HEK293 (cell line): ENCODE data around the gene IDE.

ENCODE experiments used
- CTCF ChIA-PET: fragments of 350-600 bp; formaldehyde crosslinking; extraction: SDS; loops from one replicate; lab custom pipeline; 2021; ENCODE audit warnings: antibody characterized with exemption; lab: Yijun Ruan, JAX
- POLR2A ChIA-PET: fragments of 300-600 bp; formaldehyde crosslinking; extraction: SDS; loops from one replicate; lab custom pipeline; 2020; ENCODE audit warnings: antibody characterized with exemption, inconsistent platforms; lab: Yijun Ruan, JAX
- H3K27ac ChIP-seq: fragments of 200-500 bp; sonication (Bioruptor generic); 2 replicates; pipeline ENCODE4 v1.5.1; 2014; ENCODE audit warnings: low read depth, low read length, control low read depth, inconsistent platforms; ENCODE audit errors: extremely low read depth
- H3K36me3 ChIP-seq, 2 experiments: fragments of 200-500 bp in 1 of 2; sonication (Bioruptor generic) in 1 of 2; 1 replicate in 1 of 2; 2 replicates in 1 of 2; pipeline ENCODE4 v1.5.1; 2014 to 2017; ENCODE audit warnings: inconsistent platforms in 2 of 2, low read length in 2 of 2; ENCODE audit not compliant: control insufficient read depth in 2 of 2, insufficient read depth in 1 of 2
- H3K4me1 ChIP-seq: fragments of 200-500 bp; sonication (Bioruptor generic); 2 replicates; pipeline ENCODE4 v1.5.1; 2014; ENCODE audit warnings: mild to moderate bottlenecking, low read length, inconsistent platforms; ENCODE audit not compliant: control insufficient read depth, insufficient read depth
- H3K4me3 ChIP-seq: 2 replicates; pipeline ENCODE4 v1.5.1; 2011; ENCODE audit warnings: low read depth, mild to moderate bottlenecking, control low read depth, low read length, moderate library complexity
- H3K9me3 ChIP-seq: fragments of 200-500 bp; sonication (Bioruptor generic); 2 replicates; pipeline ENCODE4 v1.5.1; 2014; ENCODE audit warnings: low read depth, low read length, inconsistent platforms; ENCODE audit not compliant: control insufficient read depth, insufficient read depth
- CTCF ChIP-seq: fragments of 450-650 bp; formaldehyde crosslinking; IDR thresholded peaks from 2 replicates; pipeline ENCODE4 v1.5.1; 2016; ENCODE audit warnings: missing biosample characterization, missing genetic modification characterization
- FEZF1 ChIP-seq: fragments of 450-650 bp; formaldehyde crosslinking; IDR thresholded peaks from 2 replicates; pipeline ENCODE4 v1.5.1; 2016; ENCODE audit warnings: missing biosample characterization, missing genetic modification characterization
- GLIS1 ChIP-seq: fragments of 450-650 bp; formaldehyde crosslinking; IDR thresholded peaks from 2 replicates; pipeline ENCODE4 v1.5.1; 2016; ENCODE audit warnings: missing biosample characterization, missing genetic modification characterization
- KLF16 ChIP-seq: fragments of 450-650 bp; formaldehyde crosslinking; IDR thresholded peaks from 2 replicates; pipeline ENCODE4 v1.5.1; 2017; ENCODE audit warnings: missing biosample characterization, missing genetic modification characterization
- OVOL3 ChIP-seq: fragments of 450-650 bp; formaldehyde crosslinking; IDR thresholded peaks from 2 replicates; pipeline ENCODE4 v1.5.1; 2016; ENCODE audit warnings: missing biosample characterization, missing genetic modification characterization
- PATZ1 ChIP-seq: fragments of 450-650 bp; formaldehyde crosslinking; IDR thresholded peaks from 2 replicates; pipeline ENCODE4 v1.5.1; 2016; ENCODE audit warnings: missing biosample characterization, missing genetic modification characterization
- RBAK ChIP-seq: fragments of 450-650 bp; formaldehyde crosslinking; IDR thresholded peaks from 2 replicates; pipeline ENCODE4 v1.5.1; 2016; ENCODE audit warnings: missing biosample characterization, missing genetic modification characterization
- REST ChIP-seq: fragments of 450-650 bp; formaldehyde crosslinking; IDR thresholded peaks from 2 replicates; pipeline ENCODE4 v1.5.1; 2016; ENCODE audit warnings: missing biosample characterization, missing genetic modification characterization
- SETDB1 ChIP-seq: IDR thresholded peaks from one replicate; pipeline ENCODE4 v1.6.1; 2017; ENCODE audit warnings: mild to moderate bottlenecking, low read length, moderate library complexity, mixed read lengths; ENCODE audit not compliant: insufficient read length
- TCF7L2 ChIP-seq: IDR thresholded peaks from 2 replicates; pipeline ENCODE4 v1.6.1; 2011; ENCODE audit warnings: low read depth, mild to moderate bottlenecking, inconsistent platforms, low read length, moderate library complexity, borderline replicate concordance
- YY1 ChIP-seq: fragments of 450-650 bp; formaldehyde crosslinking; IDR thresholded peaks from 2 replicates; pipeline ENCODE4 v1.5.1; 2018; ENCODE audit warnings: missing biosample characterization, missing genetic modification characterization
- YY2 ChIP-seq: fragments of 450-650 bp; formaldehyde crosslinking; IDR thresholded peaks from 2 replicates; pipeline ENCODE4 v1.5.1; 2016; ENCODE audit warnings: missing biosample characterization, missing genetic modification characterization
- ZBTB10 ChIP-seq: fragments of 450-650 bp; formaldehyde crosslinking; IDR thresholded peaks from 2 replicates; pipeline ENCODE4 v1.5.1; 2016; ENCODE audit warnings: missing biosample characterization, missing genetic modification characterization
- ZNF10 ChIP-seq: fragments of 450-650 bp; formaldehyde crosslinking; IDR thresholded peaks from 2 replicates; pipeline ENCODE4 v1.5.1; 2017; ENCODE audit warnings: missing biosample characterization, missing genetic modification characterization
- ZNF248 ChIP-seq: fragments of 450-650 bp; formaldehyde crosslinking; IDR thresholded peaks from 2 replicates; pipeline ENCODE4 v1.5.1; 2017; ENCODE audit warnings: missing biosample characterization, missing genetic modification characterization
- ZNF274 ChIP-seq, 2 experiments: fragments of 200-500 bp in 1 of 2; fragments of 450-650 bp in 1 of 2; sonication (Bioruptor generic) in 1 of 2; formaldehyde crosslinking in 1 of 2; IDR thresholded peaks; 2 replicates each; pipeline versions ENCODE4 v1.5.1 to v1.6.1; 2014 to 2016; ENCODE audit warnings: borderline replicate concordance in 1 of 2, inconsistent platforms in 1 of 2, low read length in 1 of 2, missing biosample characterization in 1 of 2, missing genetic modification characterization in 1 of 2
- ZNF350 ChIP-seq: fragments of 450-650 bp; formaldehyde crosslinking; IDR thresholded peaks from 2 replicates; pipeline ENCODE4 v1.5.0; 2017; ENCODE audit warnings: missing biosample characterization, mild to moderate bottlenecking, missing genetic modification characterization
- ZNF423 ChIP-seq: fragments of 450-650 bp; formaldehyde crosslinking; IDR thresholded peaks from 2 replicates; pipeline ENCODE4 v1.5.1; 2016; ENCODE audit warnings: missing biosample characterization, missing genetic modification characterization
- ZNF473 ChIP-seq: fragments of 450-650 bp; formaldehyde crosslinking; IDR thresholded peaks from 2 replicates; pipeline ENCODE4 v1.5.1; 2017; ENCODE audit warnings: missing biosample characterization, missing genetic modification characterization
- ZNF626 ChIP-seq: fragments of 450-650 bp; sonication (Bioruptor Pico); formaldehyde crosslinking; IDR thresholded peaks from 2 replicates; pipeline ENCODE4 v1.5.1; 2018; ENCODE audit warnings: missing biosample characterization, missing genetic modification characterization, inconsistent platforms
- ZNF629 ChIP-seq: fragments of 450-650 bp; formaldehyde crosslinking; IDR thresholded peaks from 2 replicates; pipeline ENCODE4 v1.5.1; 2017; ENCODE audit warnings: missing biosample characterization, missing genetic modification characterization
- ZNF660 ChIP-seq: fragments of 450-650 bp; IDR thresholded peaks from 2 replicates; pipeline ENCODE4 v1.5.1; 2018; ENCODE audit warnings: missing biosample characterization, mild to moderate bottlenecking, missing genetic modification characterization
- ZNF791 ChIP-seq: fragments of 450-650 bp; formaldehyde crosslinking; IDR thresholded peaks from 2 replicates; pipeline ENCODE4 v1.5.1; 2016; ENCODE audit warnings: missing biosample characterization, missing genetic modification characterization
- ZXDB ChIP-seq: fragments of 450-650 bp; formaldehyde crosslinking; IDR thresholded peaks from 2 replicates; pipeline ENCODE4 v1.5.1; 2016; ENCODE audit warnings: missing biosample characterization, missing genetic modification characterization
- TF ChIP-seq, protein P1 (sequence below): fragments of 450-650 bp; formaldehyde crosslinking; IDR thresholded peaks from 2 replicates; pipeline ENCODE4 v1.5.1; 2016; ENCODE audit warnings: missing biosample characterization, missing genetic modification characterization

IDE gene

DNA sequence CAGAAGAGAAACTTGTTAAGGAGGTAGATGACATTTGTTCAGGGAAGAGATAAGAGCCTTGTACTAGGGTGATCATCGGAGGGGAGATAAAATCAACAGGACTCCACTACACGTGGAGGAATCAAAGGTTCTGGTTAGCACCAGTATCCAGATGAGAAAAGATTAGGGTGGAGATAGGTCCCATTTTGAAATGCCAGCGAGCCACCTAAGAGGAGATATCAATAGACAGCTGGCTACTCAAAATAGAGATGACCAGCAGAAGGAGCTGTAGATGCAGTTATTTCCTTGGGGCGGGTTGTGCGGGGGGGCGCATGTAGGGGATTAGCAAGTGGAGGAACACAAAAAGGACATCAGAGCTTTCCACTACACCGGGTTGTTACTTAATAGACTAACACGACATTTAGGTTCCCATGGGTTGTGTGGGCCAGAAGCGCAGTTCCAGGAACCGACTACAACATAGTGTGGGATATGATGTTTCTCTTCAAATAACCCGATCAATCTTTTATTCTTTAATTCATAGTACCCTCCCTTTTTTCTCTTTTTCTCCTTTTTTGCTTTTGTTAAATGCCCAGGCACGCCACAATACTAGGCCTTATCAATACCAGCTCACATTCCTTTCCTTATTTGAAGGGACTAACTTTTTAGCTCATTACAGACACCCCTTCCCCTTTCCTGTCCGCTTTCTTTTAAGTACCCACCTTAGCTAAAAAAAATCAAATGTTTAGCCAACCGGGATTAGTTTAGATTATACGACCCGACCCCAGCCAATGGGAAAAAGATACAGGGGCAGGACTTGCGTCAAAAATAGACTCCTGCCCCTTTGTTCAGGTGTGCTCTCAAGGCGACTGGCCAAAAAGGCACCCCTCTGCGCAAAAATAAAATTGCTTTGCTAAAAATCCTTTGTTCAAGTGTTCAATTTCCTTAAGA lies 17.0 kb upstream of the IDE start:
- Histone ChIP-seq H3K27ac (peak overlapping the region; percentile 86), H3K4me1 (no peaks in the 10 kb centered on the region), H3K4me3 (peak overlapping the region; percentile 41), H3K9me3 (no peaks in the 10 kb centered on the region), H3K36me3 (no peaks in the 10 kb centered on the region; a peak in 1 of 3 replicates)
- ChIA-PET CTCF (interaction anchor here (0.6 to 1.3 kb wide), 9 partner anchors 10 to 292 kb away, joined by 3 to 4 read pairs (median 3); partner anchors contain the start of gene IDE), POLR2A (interaction anchor here (0.5 to 2.5 kb wide), 7 partner anchors 10 to 257 kb away, joined by 3 to 21 read pairs (median 5); partner anchors contain the start of genes EXOC6 and IDE)
- no peak for TF ChIP-seq ZNF626 (tag by site-specific recombination)
- TF ChIP-seq GLIS1 = peak; percentile 24; the same call in 1 of the 2 replicates
- 0 out of 2 replicates have a peak, but pooled peaks have one; percentile 22 for TF ChIP-seq ZBTB10 (tag by site-specific recombination)
- no peak for TF ChIP-seq REST (tag by site-specific recombination)
- peak; percentile 73 for TF ChIP-seq CTCF (tag by site-specific recombination)
- no peak for TF ChIP-seq TCF7L2
- TF ChIP-seq, protein P1, sequence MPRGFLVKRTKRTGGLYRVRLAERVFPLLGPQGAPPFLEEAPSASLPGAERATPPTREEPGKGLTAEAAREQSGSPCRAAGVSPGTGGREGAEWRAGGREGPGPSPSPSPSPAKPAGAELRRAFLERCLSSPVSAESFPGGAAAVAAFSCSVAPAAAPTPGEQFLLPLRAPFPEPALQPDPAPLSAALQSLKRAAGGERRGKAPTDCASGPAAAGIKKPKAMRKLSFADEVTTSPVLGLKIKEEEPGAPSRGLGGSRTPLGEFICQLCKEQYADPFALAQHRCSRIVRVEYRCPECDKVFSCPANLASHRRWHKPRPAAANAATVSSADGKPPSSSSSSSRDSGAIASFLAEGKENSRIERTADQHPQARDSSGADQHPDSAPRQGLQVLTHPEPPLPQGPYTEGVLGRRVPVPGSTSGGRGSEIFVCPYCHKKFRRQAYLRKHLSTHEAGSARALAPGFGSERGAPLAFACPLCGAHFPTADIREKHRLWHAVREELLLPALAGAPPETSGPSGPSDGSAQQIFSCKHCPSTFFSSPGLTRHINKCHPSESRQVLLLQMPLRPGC = no peak; the same call in 1 of the 2 replicates
- TF ChIP-seq ZNF423 (tag by site-specific recombination) = no peak
- 0 out of 2 replicates have a peak, but pooled peaks have one; percentile 10 for TF ChIP-seq ZXDB
- no peak for TF ChIP-seq ZNF791 (tag by site-specific recombination)
- no peak for TF ChIP-seq RBAK (tag by site-specific recombination)
- TF ChIP-seq ZNF274 (IDR thresholded peaks at IDR 0.05; ENCODE audit: low read length) = no peak
- TF ChIP-seq ZNF274 (tag by site-specific recombination; IDR thresholded peaks at IDR 0.05; ENCODE audit: borderline replicate concordance) = no peak
- TF ChIP-seq YY1 (tag by site-specific recombination) = no peak
- TF ChIP-seq PATZ1 = peak; percentile 82
- TF ChIP-seq ZNF629 (tag by site-specific recombination) = 0 out of 2 replicates have a peak, but pooled peaks have one; percentile 11
- no peak for TF ChIP-seq YY2
- TF ChIP-seq KLF16 (tag by site-specific recombination) = no peak
- no peak for TF ChIP-seq ZNF10 (tag by site-specific recombination)
- no peak for TF ChIP-seq ZNF473 (tag by site-specific recombination)
- no peak for TF ChIP-seq SETDB1
- no peak for TF ChIP-seq ZNF248 (tag by site-specific recombination)
- TF ChIP-seq OVOL3 (tag by site-specific recombination) = no peak
- no peak for TF ChIP-seq ZNF350 (tag by site-specific recombination)
- 0 out of 2 replicates have a peak, but pooled peaks have one; percentile 36 for TF ChIP-seq ZNF660 (tag by site-specific recombination)
- peak; percentile 84 for TF ChIP-seq FEZF1 (tag by site-specific recombination)
